ENCODE measurements around the gene LRCH3.

The LRCH3 gene

GRCh38 chr3:197791113-197791891, at the start of gene LRCH3:
Gene LRCH3 (plus strand): TSS chr3:197791254. CDS start chr3:197791279, 25 bp downstream.
- CTCF ChIA-PET, result no interaction called here
- peak; percentile 87 for DNase-seq (ENCODE audit: extremely low spot score)
- TF ChIP-seq ELF4 (IDR thresholded peaks at IDR 0.05), result peak; percentile 72
- no peak for TF ChIP-seq ARNT (IDR thresholded peaks at IDR 0.05)
- no peak for TF ChIP-seq BHLHE40 (IDR thresholded peaks at IDR 0.05; ENCODE audit: borderline replicate concordance)
- TF ChIP-seq ZNF384 (IDR thresholded peaks at IDR 0.05), result no peak
- TF ChIP-seq L3MBTL2 (conservative IDR thresholded peaks at IDR 0.05), result no peak
- no peak for TF ChIP-seq LEF1 (IDR thresholded peaks at IDR 0.05; ENCODE audit: borderline replicate concordance)
- TF ChIP-seq SUZ12 (IDR thresholded peaks at IDR 0.05), result no peak
- TF ChIP-seq PKNOX1 (IDR thresholded peaks at IDR 0.05), result peak; percentile 72; the same call in 1 of the 2 replicates
- no peak for TF ChIP-seq FOXM1 (IDR thresholded peaks at IDR 0.05; ENCODE audit: borderline replicate concordance)
- no peak for TF ChIP-seq HDGF (IDR thresholded peaks at IDR 0.05; ENCODE audit: borderline replicate concordance)
- POLR2A ChIA-PET, result interaction anchor here (1.0 to 1.3 kb wide), 3 partner anchors 12 to 43 kb away, joined by 3 read pairs; no protein-coding TSS in a partner anchor

- DNase-seq (ENCODE audit: extremely low spot score), result no peak
- no peak for TF ChIP-seq NFRKB (IDR thresholded peaks at IDR 0.05)
- no peak for TF ChIP-seq L3MBTL2 (conservative IDR thresholded peaks at IDR 0.05)
- TF ChIP-seq TARDBP (IDR thresholded peaks at IDR 0.05), result no peak
- TF ChIP-seq FOXK2 (IDR thresholded peaks at IDR 0.05), result no peak
- no peak for TF ChIP-seq PKNOX1 (IDR thresholded peaks at IDR 0.05)
- no peak for TF ChIP-seq LEF1 (IDR thresholded peaks at IDR 0.05; ENCODE audit: borderline replicate concordance)
- no peak for TF ChIP-seq SP1 (IDR thresholded peaks at IDR 0.05)
- TF ChIP-seq FOXM1 (IDR thresholded peaks at IDR 0.05; ENCODE audit: borderline replicate concordance), result no peak
- no peak for TF ChIP-seq HDGF (IDR thresholded peaks at IDR 0.05; ENCODE audit: borderline replicate concordance)
- TF ChIP-seq CTBP1 (IDR thresholded peaks at IDR 0.05; ENCODE audit: borderline replicate concordance), result no peak
- no peak for TF ChIP-seq ARNT (IDR thresholded peaks at IDR 0.05)
- CTCF ChIA-PET, result no interaction called here
- POLR2A ChIA-PET, result no interaction called here
Measured at GRCh38 chr3:197742787-197743186, 48.3 kb upstream of the LRCH3 start.

- ChIA-PET CTCF (interaction anchor here (0.6 kb wide), 1 partner anchor 62 kb away, joined by 3 read pairs; no protein-coding TSS in a partner anchor), POLR2A (no interaction called here)
- DNase-seq (ENCODE audit: extremely low spot score), result no peak
- TF ChIP-seq SUZ12 (IDR thresholded peaks at IDR 0.05), result no peak
- TF ChIP-seq ARNT (IDR thresholded peaks at IDR 0.05), result no peak
- no peak for TF ChIP-seq CTBP1 (IDR thresholded peaks at IDR 0.05; ENCODE audit: borderline replicate concordance)
- TF ChIP-seq NFRKB (IDR thresholded peaks at IDR 0.05), result no peak
- no peak for TF ChIP-seq FOXM1 (IDR thresholded peaks at IDR 0.05; ENCODE audit: borderline replicate concordance)
- TF ChIP-seq SP1 (IDR thresholded peaks at IDR 0.05), result no peak
- no peak for TF ChIP-seq PKNOX1 (IDR thresholded peaks at IDR 0.05)
- TF ChIP-seq FOXA1 (IDR thresholded peaks at IDR 0.05), result no peak
- TF ChIP-seq HDGF (IDR thresholded peaks at IDR 0.05; ENCODE audit: borderline replicate concordance), result no peak
- TF ChIP-seq LEF1 (IDR thresholded peaks at IDR 0.05; ENCODE audit: borderline replicate concordance), result no peak
- no peak for TF ChIP-seq ELF4 (IDR thresholded peaks at IDR 0.05)
- no peak for TF ChIP-seq BHLHE40 (IDR thresholded peaks at IDR 0.05; ENCODE audit: borderline replicate concordance)
- TF ChIP-seq ZNF384 (IDR thresholded peaks at IDR 0.05), result no peak
- TF ChIP-seq TARDBP (IDR thresholded peaks at IDR 0.05), result no peak
- no peak for TF ChIP-seq FOXK2 (IDR thresholded peaks at IDR 0.05)
- TF ChIP-seq L3MBTL2 (conservative IDR thresholded peaks at IDR 0.05), result no peak
Measured at GRCh38 chr3:197746209-197746608, 44.8 kb upstream of the LRCH3 start.

- TF ChIP-seq CTBP1 (IDR thresholded peaks at IDR 0.05; ENCODE audit: borderline replicate concordance) (no peak), ELF4 (IDR thresholded peaks at IDR 0.05) (no peak), TARDBP (IDR thresholded peaks at IDR 0.05) (no peak), SUZ12 (IDR thresholded peaks at IDR 0.05) (no peak), FOXM1 (IDR thresholded peaks at IDR 0.05; ENCODE audit: borderline replicate concordance) (no peak), FOXK2 (IDR thresholded peaks at IDR 0.05) (no peak), ZNF384 (IDR thresholded peaks at IDR 0.05) (no peak), BHLHE40 (IDR thresholded peaks at IDR 0.05; ENCODE audit: borderline replicate concordance) (no peak), SP1 (IDR thresholded peaks at IDR 0.05) (no peak), LEF1 (IDR thresholded peaks at IDR 0.05; ENCODE audit: borderline replicate concordance) (no peak), PKNOX1 (IDR thresholded peaks at IDR 0.05) (no peak), NFRKB (IDR thresholded peaks at IDR 0.05) (no peak), L3MBTL2 (conservative IDR thresholded peaks at IDR 0.05) (no peak), ARNT (IDR thresholded peaks at IDR 0.05) (no peak), HDGF (IDR thresholded peaks at IDR 0.05; ENCODE audit: borderline replicate concordance) (no peak), FOXA1 (IDR thresholded peaks at IDR 0.05) (no peak)
- CTCF ChIA-PET, result no interaction called here
- no peak for DNase-seq (ENCODE audit: extremely low spot score)
- POLR2A ChIA-PET, result no interaction called here
Measured at GRCh38 chr3:197746801-197747237, 44.2 kb upstream of the LRCH3 start.
